Memory B cell (primary cell): ENCODE measurements around the gene ZNF846.
A peak's percentile ranks its signal among the peaks of the same experiment; 100 is the strongest.
"Not testable (repeated sequence)": the region's sequence is repeated elsewhere in the genome, so short reads cannot be mapped to it uniquely, and the experiment has no call there.

Source experiments
- ATAC-seq: fragments of 150-1000 bp; cut with Tn5 transposase; 2 replicates; pipeline ENCODE4 v1.10.0; 2021; ENCODE audit warnings: low read depth, mild to moderate bottlenecking, moderate library complexity
- DNase-seq, 2 donors: peaks; one replicate each; pipeline ENCODE4 v3.0.0; 2022; ENCODE audit warnings: low spot score in 2 of 2
- H3K27ac Mint-ChIP-seq: one replicate; pipeline ENCODE4 v1.8.0; 2022; ENCODE audit warnings: mild to moderate bottlenecking, moderate library complexity, mixed read lengths
- H3K27me3 Mint-ChIP-seq: one replicate; pipeline ENCODE4 v1.8.0; 2022; ENCODE audit warnings: mixed read lengths
- H3K36me3 Mint-ChIP-seq: one replicate; pipeline ENCODE4 v1.8.0; 2022; ENCODE audit warnings: mild to moderate bottlenecking, mixed read lengths
- H3K4me1 Mint-ChIP-seq: one replicate; pipeline ENCODE4 v1.8.0; 2022; ENCODE audit warnings: mixed read lengths
- H3K4me3 Mint-ChIP-seq: one replicate; pipeline ENCODE4 v1.8.0; 2022; ENCODE audit warnings: mild to moderate bottlenecking, moderate library complexity, mixed read lengths
- H3K9me3 Mint-ChIP-seq: one replicate; pipeline ENCODE4 v1.8.0; 2022; ENCODE audit warnings: mixed read lengths

The ZNF846 gene

GRCh38 chr19:9735986-9736385 is 32.6 kb downstream of the ZNF846 start:
- peaks cover 2% of the 10 kb centered on the region for H3K27me3 Mint-ChIP-seq
- H3K4me1 Mint-ChIP-seq: no peaks in the 10 kb centered on the region
- no peak for ATAC-seq
- no peak for DNase-seq
- peaks cover 2% of the 10 kb centered on the region for H3K36me3 Mint-ChIP-seq
- H3K4me3 Mint-ChIP-seq: no peak overlapping the region
- peaks cover 3% of the 10 kb centered on the region for H3K9me3 Mint-ChIP-seq
- H3K27ac Mint-ChIP-seq: no peak overlapping the region

- H3K27ac Mint-ChIP-seq, H3K27me3 Mint-ChIP-seq: not testable (repeated sequence)
Measured at GRCh38 chr19:9730056-9730455, 38.5 kb downstream of the ZNF846 start.

GRCh38 chr19:9729162-9729561 is 39.4 kb downstream of the ZNF846 start:
- peaks cover 2% of the 10 kb centered on the region for H3K36me3 Mint-ChIP-seq
- peaks cover 7% of the 10 kb centered on the region for H3K9me3 Mint-ChIP-seq
- H3K27ac Mint-ChIP-seq: no peak overlapping the region
- H3K4me1 Mint-ChIP-seq: no peaks in the 10 kb centered on the region
- ATAC-seq: no peak
- H3K4me3 Mint-ChIP-seq: no peak overlapping the region
- H3K27me3 Mint-ChIP-seq: peaks cover 5% of the 10 kb centered on the region
- no peak for DNase-seq

More at GRCh38 chr19:9730056-9730455, 38.5 kb downstream of the ZNF846 start:
- H3K4me3 Mint-ChIP-seq, ATAC-seq, DNase-seq, H3K4me1 Mint-ChIP-seq, H3K36me3 Mint-ChIP-seq, H3K9me3 Mint-ChIP-seq: not testable (repeated sequence)

- DNase-seq (no peak), ATAC-seq (no peak)
- H3K4me3 Mint-ChIP-seq: no peak overlapping the region
- peaks cover 5% of the 10 kb centered on the region for H3K27me3 Mint-ChIP-seq
- H3K36me3 Mint-ChIP-seq: peaks cover 2% of the 10 kb centered on the region
- H3K27ac Mint-ChIP-seq: no peak overlapping the region
- H3K9me3 Mint-ChIP-seq: peaks cover 8% of the 10 kb centered on the region
- H3K4me1 Mint-ChIP-seq: no peaks in the 10 kb centered on the region
Measured at GRCh38 chr19:9727644-9728043, 40.9 kb downstream of the ZNF846 start.

- not testable (repeated sequence) for H3K4me3 Mint-ChIP-seq, DNase-seq, ATAC-seq, H3K27ac Mint-ChIP-seq, H3K36me3 Mint-ChIP-seq, H3K27me3 Mint-ChIP-seq, H3K9me3 Mint-ChIP-seq, H3K4me1 Mint-ChIP-seq
Measured at GRCh38 chr19:9725508-9726201, 42.9 kb downstream of the ZNF846 start.

- H3K36me3 Mint-ChIP-seq: peaks cover 2% of the 10 kb centered on the region
- ATAC-seq (no peak), DNase-seq (no peak)
- H3K4me1 Mint-ChIP-seq: peaks cover 5% of the 10 kb centered on the region
- H3K27me3 Mint-ChIP-seq: peaks cover 2% of the 10 kb centered on the region
- peaks cover 8% of the 10 kb centered on the region for H3K9me3 Mint-ChIP-seq
- no peak overlapping the region for H3K27ac Mint-ChIP-seq
- H3K4me3 Mint-ChIP-seq: no peak overlapping the region
Measured at GRCh38 chr19:9724157-9724556, 44.4 kb downstream of the ZNF846 start.

- H3K4me3 Mint-ChIP-seq: peak overlapping the region; percentile 60
- DNase-seq: no peak
- peaks cover 9% of the 10 kb centered on the region for H3K9me3 Mint-ChIP-seq
- H3K36me3 Mint-ChIP-seq: peaks cover 2% of the 10 kb centered on the region
- H3K27ac Mint-ChIP-seq: peak overlapping the region; percentile 18
- peak; percentile 32 for ATAC-seq
- H3K4me1 Mint-ChIP-seq: peaks cover 5% of the 10 kb centered on the region
- peaks cover 6% of the 10 kb centered on the region for H3K27me3 Mint-ChIP-seq
Measured at GRCh38 chr19:9721861-9722260, 46.7 kb downstream of the ZNF846 start.

- ATAC-seq: no peak
- Mint-ChIP-seq H3K4me1 (peaks cover 5% of the 10 kb centered on the region), H3K27me3 (peaks cover 8% of the 10 kb centered on the region), H3K4me3 (no peak overlapping the region), H3K9me3 (peaks cover 11% of the 10 kb centered on the region), H3K27ac (no peak overlapping the region), H3K36me3 (peaks cover 2% of the 10 kb centered on the region)
- DNase-seq: no peak
Measured at GRCh38 chr19:9720541-9720940, 48.0 kb downstream of the ZNF846 start.

GRCh38 chr19:9711815-9712214 is 56.7 kb downstream of the ZNF846 start:
- Mint-ChIP-seq H3K27me3 (peaks cover 2% of the 10 kb centered on the region), H3K36me3 (peaks cover 2% of the 10 kb centered on the region), H3K27ac (no peak overlapping the region), H3K4me1 (peaks cover 2% of the 10 kb centered on the region), H3K4me3 (no peak overlapping the region), H3K9me3 (peaks cover 10% of the 10 kb centered on the region)
- DNase-seq (no peak), ATAC-seq (no peak)

- DNase-seq: no peak
- Mint-ChIP-seq H3K4me3 (no peak overlapping the region), H3K36me3 (peaks cover 2% of the 10 kb centered on the region), H3K27me3 (no peaks in the 10 kb centered on the region), H3K27ac (no peak overlapping the region), H3K4me1 (peaks cover 2% of the 10 kb centered on the region), H3K9me3 (peaks cover 7% of the 10 kb centered on the region)
- ATAC-seq: no peak
Measured at GRCh38 chr19:9709305-9709704, 59.2 kb downstream of the ZNF846 start.

GRCh38 chr19:9705836-9706235 is 62.7 kb downstream of the ZNF846 start:
- ATAC-seq: no peak
- Mint-ChIP-seq H3K4me3 (no peak overlapping the region), H3K9me3 (peaks cover 7% of the 10 kb centered on the region), H3K4me1 (peaks cover 2% of the 10 kb centered on the region), H3K36me3 (peaks cover 2% of the 10 kb centered on the region), H3K27ac (no peak overlapping the region), H3K27me3 (no peaks in the 10 kb centered on the region)
- no peak for DNase-seq

- no peak for ATAC-seq
- H3K9me3 Mint-ChIP-seq: peaks cover 7% of the 10 kb centered on the region
- no peak overlapping the region for H3K27ac Mint-ChIP-seq
- no peak overlapping the region for H3K4me3 Mint-ChIP-seq
- no peaks in the 10 kb centered on the region for H3K4me1 Mint-ChIP-seq
- H3K27me3 Mint-ChIP-seq: peaks cover 2% of the 10 kb centered on the region
- no peak for DNase-seq
- H3K36me3 Mint-ChIP-seq: peaks cover 4% of the 10 kb centered on the region
Measured at GRCh38 chr19:9702186-9702585, 66.4 kb downstream of the ZNF846 start.
